Measurements from ENCODE around the gene RAPGEF4.

Gene RAPGEF4

DNA sequence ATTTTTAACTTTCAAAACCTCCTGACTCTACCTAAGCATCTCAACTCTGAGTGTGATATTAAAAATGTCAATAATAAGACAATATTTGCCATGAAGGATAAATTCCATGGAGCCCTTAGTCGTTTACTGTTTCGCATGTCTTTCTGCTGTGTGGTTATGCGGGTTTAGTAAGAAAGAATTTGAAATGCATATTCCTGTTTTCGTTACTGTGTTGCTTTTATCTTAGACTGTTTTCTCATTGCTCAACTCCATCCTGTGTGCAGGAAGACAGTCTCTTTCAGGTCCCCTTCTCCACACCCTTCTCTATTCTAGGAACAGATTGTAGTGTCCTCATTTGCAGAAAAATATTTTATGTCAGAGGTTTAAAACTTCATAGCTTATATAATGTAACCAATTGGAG lies 257.5 kb downstream of the RAPGEF4 start:
- DNase-seq (ENCODE audit: low spot score): no peak
- CTCF ChIA-PET: interaction anchor here (0.6 to 0.7 kb wide), 2 partner anchors 103 to 186 kb away, joined by 3 read pairs; no protein-coding TSS in a partner anchor
- H3K27ac ChIP-seq: no peak overlapping the region
- TF ChIP-seq, protein P1, sequence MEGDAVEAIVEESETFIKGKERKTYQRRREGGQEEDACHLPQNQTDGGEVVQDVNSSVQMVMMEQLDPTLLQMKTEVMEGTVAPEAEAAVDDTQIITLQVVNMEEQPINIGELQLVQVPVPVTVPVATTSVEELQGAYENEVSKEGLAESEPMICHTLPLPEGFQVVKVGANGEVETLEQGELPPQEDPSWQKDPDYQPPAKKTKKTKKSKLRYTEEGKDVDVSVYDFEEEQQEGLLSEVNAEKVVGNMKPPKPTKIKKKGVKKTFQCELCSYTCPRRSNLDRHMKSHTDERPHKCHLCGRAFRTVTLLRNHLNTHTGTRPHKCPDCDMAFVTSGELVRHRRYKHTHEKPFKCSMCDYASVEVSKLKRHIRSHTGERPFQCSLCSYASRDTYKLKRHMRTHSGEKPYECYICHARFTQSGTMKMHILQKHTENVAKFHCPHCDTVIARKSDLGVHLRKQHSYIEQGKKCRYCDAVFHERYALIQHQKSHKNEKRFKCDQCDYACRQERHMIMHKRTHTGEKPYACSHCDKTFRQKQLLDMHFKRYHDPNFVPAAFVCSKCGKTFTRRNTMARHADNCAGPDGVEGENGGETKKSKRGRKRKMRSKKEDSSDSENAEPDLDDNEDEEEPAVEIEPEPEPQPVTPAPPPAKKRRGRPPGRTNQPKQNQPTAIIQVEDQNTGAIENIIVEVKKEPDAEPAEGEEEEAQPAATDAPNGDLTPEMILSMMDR (conservative IDR thresholded peaks at IDR 0.05; ENCODE audit: low read depth): no peak
- POLR2A ChIA-PET (ENCODE audit: low non-redundant PET): no interaction called here

GRCh38 chr2:172993931-172994717 lies 258.5 kb downstream of the RAPGEF4 start:
- TF ChIP-seq, protein P1 (conservative IDR thresholded peaks at IDR 0.05; ENCODE audit: low read depth): no peak
- DNase-seq (ENCODE audit: low spot score): no peak
- H3K27ac ChIP-seq: no peak overlapping the region
- ChIA-PET CTCF (no interaction called here), POLR2A (ENCODE audit: low non-redundant PET) (no interaction called here)

- ChIA-PET CTCF (interaction anchor here (0.6 to 0.7 kb wide), 2 partner anchors 203 to 1945 kb away, joined by 5 read pairs; no protein-coding TSS in a partner anchor), POLR2A (ENCODE audit: low non-redundant PET) (no interaction called here)
- DNase-seq (ENCODE audit: low spot score): no peak
- no peak overlapping the region for H3K27ac ChIP-seq
- TF ChIP-seq, protein P1 (conservative IDR thresholded peaks at IDR 0.05; ENCODE audit: low read depth): no peak
These were observed 259.2 kb downstream of the RAPGEF4 start for GRCh38 chr2:172994864-172995263.

- peak overlapping the region; percentile 49 for H3K27ac ChIP-seq
- POLR2A ChIA-PET (ENCODE audit: low non-redundant PET): no interaction called here
- TF ChIP-seq, protein P1 (conservative IDR thresholded peaks at IDR 0.05; ENCODE audit: low read depth): peak; percentile 20; the same call in 1 of the 2 replicates
- peak; percentile 87 for DNase-seq (ENCODE audit: low spot score)
- CTCF ChIA-PET: interaction anchor here (0.6 to 0.7 kb wide), 3 partner anchors 24 to 1946 kb away, joined by 3 to 5 read pairs (median 5); no protein-coding TSS in a partner anchor
These were observed 259.9 kb downstream of the RAPGEF4 start for GRCh38 chr2:172995323-172996244.

DNA sequence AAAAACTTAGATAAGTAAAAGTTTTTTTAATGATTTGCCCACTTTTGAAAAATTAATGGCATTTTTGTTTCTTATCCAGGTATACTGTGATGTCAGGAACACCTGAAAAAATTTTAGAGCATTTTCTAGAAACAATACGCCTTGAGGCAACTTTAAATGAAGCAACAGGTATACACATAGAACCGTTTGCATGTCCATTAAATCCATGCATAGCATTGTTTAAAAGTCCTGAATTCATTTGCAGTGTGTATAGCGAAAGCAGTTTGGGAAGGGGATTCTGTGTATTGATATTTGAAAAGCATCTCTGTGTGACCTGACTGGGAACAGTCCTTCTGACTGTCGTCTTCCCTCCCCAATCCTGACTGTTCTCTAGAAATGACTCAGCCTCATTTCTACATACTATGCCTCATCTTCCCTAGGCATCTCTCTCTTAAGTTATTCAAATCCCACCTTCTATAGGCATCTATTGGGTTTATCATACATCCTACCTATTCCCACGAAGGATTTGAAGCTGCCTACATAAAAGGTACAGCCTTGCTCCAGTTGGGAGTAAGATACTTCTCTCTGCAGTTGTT lies 260.8 kb downstream of the RAPGEF4 start:
- DNase-seq (ENCODE audit: low spot score): peak; percentile 38
- POLR2A ChIA-PET (ENCODE audit: low non-redundant PET): no interaction called here
- CTCF ChIA-PET: interaction anchor here (0.6 kb wide), 1 partner anchor 728 kb away, joined by 4 read pairs; no protein-coding TSS in a partner anchor

More for the DNA sequence above, 260.8 kb downstream of the RAPGEF4 start:
- TF ChIP-seq, protein P1 (conservative IDR thresholded peaks at IDR 0.05; ENCODE audit: low read depth): no peak
- H3K27ac ChIP-seq: no peak overlapping the region
